Measurements from ENCODE around the gene PKNOX2. TPM values are rescaled to one million over a fixed set of nuclear protein-coding genes. Genes with fewer than 3 reads are reported as not detected.

PKNOX2 gene
- total RNA-seq, 4 donors from 2014 or later = 1.5 to 8.2 (median 3.6) TPM

GRCh38 chr11:125272821-125273220, 108.3 kb downstream of the PKNOX2 start:
- 92% methylated on average over 5 of the region's 10 CpGs for WGBS
- TF ChIP-seq POLR2A (IDR thresholded peaks at IDR 0.05) (no peak), POLR2AphosphoS5 (IDR thresholded peaks at IDR 0.05) (no peak), EP300 (IDR thresholded peaks at IDR 0.05) (no peak)
- TF ChIP-seq, protein P1, sequence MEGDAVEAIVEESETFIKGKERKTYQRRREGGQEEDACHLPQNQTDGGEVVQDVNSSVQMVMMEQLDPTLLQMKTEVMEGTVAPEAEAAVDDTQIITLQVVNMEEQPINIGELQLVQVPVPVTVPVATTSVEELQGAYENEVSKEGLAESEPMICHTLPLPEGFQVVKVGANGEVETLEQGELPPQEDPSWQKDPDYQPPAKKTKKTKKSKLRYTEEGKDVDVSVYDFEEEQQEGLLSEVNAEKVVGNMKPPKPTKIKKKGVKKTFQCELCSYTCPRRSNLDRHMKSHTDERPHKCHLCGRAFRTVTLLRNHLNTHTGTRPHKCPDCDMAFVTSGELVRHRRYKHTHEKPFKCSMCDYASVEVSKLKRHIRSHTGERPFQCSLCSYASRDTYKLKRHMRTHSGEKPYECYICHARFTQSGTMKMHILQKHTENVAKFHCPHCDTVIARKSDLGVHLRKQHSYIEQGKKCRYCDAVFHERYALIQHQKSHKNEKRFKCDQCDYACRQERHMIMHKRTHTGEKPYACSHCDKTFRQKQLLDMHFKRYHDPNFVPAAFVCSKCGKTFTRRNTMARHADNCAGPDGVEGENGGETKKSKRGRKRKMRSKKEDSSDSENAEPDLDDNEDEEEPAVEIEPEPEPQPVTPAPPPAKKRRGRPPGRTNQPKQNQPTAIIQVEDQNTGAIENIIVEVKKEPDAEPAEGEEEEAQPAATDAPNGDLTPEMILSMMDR (IDR thresholded peaks at IDR 0.05) = no peak
- Histone ChIP-seq H3K27ac (no peak overlapping the region), H3K27me3 (no peaks in the 10 kb centered on the region), H3K9me3 (no peaks in the 10 kb centered on the region), H3K4me3 (no peak overlapping the region), H3K36me3 (no peaks in the 10 kb centered on the region), H3K4me1 (no peaks in the 10 kb centered on the region)
- no peak for DNase-seq (ENCODE audit: low spot score in 2 of 2)

DNA sequence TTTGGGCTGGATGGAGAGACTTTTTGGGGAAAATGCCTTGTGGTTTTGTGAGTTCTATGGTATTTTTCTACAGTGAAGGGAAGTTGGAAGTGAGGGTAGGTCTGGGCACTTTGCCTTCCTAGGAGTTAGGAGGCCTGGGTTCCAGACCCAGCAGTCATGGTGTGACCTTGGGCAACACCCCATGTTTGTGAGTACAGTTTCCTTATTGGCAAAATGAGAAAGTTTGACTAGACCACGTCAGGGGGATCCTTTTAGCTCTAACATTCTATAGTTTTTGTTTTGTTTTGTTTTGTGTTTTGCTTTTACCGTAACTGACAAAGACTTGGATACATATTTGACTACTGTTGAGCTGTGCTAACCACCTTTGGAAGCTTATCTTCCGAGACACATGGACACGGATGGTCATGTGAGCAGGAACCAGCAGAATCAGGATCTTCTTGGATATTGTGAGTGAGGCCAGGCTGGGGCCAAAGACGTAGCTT, 109.0 kb downstream of the PKNOX2 start:
- H3K4me1 ChIP-seq = no peaks in the 10 kb centered on the region
- no peaks in the 10 kb centered on the region for H3K27me3 ChIP-seq
- no peak overlapping the region for H3K27ac ChIP-seq
- DNase-seq (ENCODE audit: low spot score in 2 of 2) = no peak
- no peak overlapping the region for H3K4me3 ChIP-seq
- H3K36me3 ChIP-seq = no peaks in the 10 kb centered on the region
- no peaks in the 10 kb centered on the region for H3K9me3 ChIP-seq
- WGBS = 96% methylated on average over 5 of the region's 5 CpGs
- no peak for TF ChIP-seq EP300 (IDR thresholded peaks at IDR 0.05)
- no peak for TF ChIP-seq POLR2A (IDR thresholded peaks at IDR 0.05)
- no peak for TF ChIP-seq POLR2AphosphoS5 (IDR thresholded peaks at IDR 0.05)
- TF ChIP-seq, protein P1 (IDR thresholded peaks at IDR 0.05) = no peak

- TF ChIP-seq, protein P1 (IDR thresholded peaks at IDR 0.05) = no peak
- TF ChIP-seq EP300 (IDR thresholded peaks at IDR 0.05) (no peak), POLR2A (IDR thresholded peaks at IDR 0.05) (no peak), POLR2AphosphoS5 (IDR thresholded peaks at IDR 0.05) (no peak)
- no peaks in the 10 kb centered on the region for H3K4me1 ChIP-seq
- WGBS = 93% methylated on average over 11 of the region's 11 CpGs
- H3K27me3 ChIP-seq = no peaks in the 10 kb centered on the region
- H3K9me3 ChIP-seq = no peaks in the 10 kb centered on the region
- no peak for DNase-seq (ENCODE audit: low spot score in 2 of 2)
- no peak overlapping the region for H3K27ac ChIP-seq
- H3K36me3 ChIP-seq = no peaks in the 10 kb centered on the region
- H3K4me3 ChIP-seq = no peak overlapping the region
Observed at GRCh38 chr11:125274309-125274708, 109.8 kb downstream of the PKNOX2 start.

DNA sequence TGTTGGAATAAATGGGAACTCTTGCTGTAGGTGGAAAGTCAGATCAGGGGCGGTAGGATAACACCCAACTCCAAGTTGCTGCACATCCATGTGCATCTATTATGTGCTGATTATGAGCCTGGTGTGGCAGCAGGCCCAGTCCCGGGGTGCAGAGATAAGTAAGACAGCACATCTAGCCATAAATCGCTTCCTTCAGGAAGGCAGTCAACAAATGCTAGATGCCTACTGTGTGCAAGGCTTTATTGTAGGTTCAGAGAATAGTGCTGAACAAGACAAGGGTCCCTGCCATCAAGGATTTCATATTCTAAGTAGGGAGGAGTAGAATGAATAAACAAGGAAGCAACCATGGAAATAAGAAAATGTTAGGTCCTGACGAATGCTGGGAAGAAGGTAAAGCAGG, 110.2 kb downstream of the PKNOX2 start:
- H3K9me3 ChIP-seq = no peaks in the 10 kb centered on the region
- 86% methylated on average over 4 of the region's 4 CpGs for WGBS

DNA sequence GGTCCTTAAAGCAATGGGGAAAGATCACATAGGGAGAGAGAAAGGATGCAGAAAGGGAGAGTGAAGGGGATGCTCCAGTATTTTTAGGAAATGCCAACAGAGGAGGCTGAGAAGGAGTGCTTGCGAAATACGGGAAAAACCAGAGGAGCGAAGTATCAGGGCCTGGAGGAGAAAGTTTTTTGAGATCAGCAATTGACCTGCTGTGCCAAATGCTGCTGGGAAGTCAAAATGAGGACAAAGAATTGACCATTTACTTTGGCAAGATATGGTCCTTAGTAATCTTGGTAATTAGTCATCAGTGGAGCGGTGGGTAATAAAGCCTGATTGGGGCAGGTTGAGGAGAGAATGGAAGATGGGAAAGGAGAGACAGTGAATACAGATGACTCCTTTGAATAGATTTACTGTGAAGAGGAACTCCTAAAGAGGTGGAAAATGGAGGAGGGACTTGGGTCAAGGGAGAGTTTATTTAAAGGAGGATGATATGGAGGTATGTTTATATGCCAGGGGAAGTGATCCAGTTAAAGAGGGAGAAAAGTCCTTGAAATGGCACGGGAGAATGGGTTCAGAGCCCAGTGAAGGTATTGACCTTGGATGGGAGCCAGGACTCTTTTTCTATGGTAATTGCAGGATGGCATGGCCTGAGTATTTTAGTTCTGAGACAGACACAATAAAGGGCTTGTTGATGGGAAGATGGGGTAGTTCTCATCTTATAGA, 111.5 kb downstream of the PKNOX2 start:
- no peak for DNase-seq (ENCODE audit: low spot score in 2 of 2)
- H3K36me3 ChIP-seq = no peaks in the 10 kb centered on the region
- TF ChIP-seq EP300 (IDR thresholded peaks at IDR 0.05) = no peak
- TF ChIP-seq, protein P1 (IDR thresholded peaks at IDR 0.05) = no peak
- TF ChIP-seq POLR2A (IDR thresholded peaks at IDR 0.05) = no peak
- TF ChIP-seq POLR2AphosphoS5 (IDR thresholded peaks at IDR 0.05) = no peak
- WGBS = 69% methylated on average over 5 of the region's 5 CpGs
- no peak overlapping the region for H3K27ac ChIP-seq
- no peaks in the 10 kb centered on the region for H3K9me3 ChIP-seq
- H3K4me1 ChIP-seq = no peaks in the 10 kb centered on the region
- H3K4me3 ChIP-seq = no peak overlapping the region
- H3K27me3 ChIP-seq = no peaks in the 10 kb centered on the region

More for the DNA sequence above, 110.2 kb downstream of the PKNOX2 start:
- H3K27me3 ChIP-seq = no peaks in the 10 kb centered on the region
- TF ChIP-seq EP300 (IDR thresholded peaks at IDR 0.05) (no peak), POLR2AphosphoS5 (IDR thresholded peaks at IDR 0.05) (no peak), POLR2A (IDR thresholded peaks at IDR 0.05) (no peak)
- TF ChIP-seq, protein P1 (IDR thresholded peaks at IDR 0.05) = no peak
- no peak overlapping the region for H3K27ac ChIP-seq
- no peak overlapping the region for H3K4me3 ChIP-seq
- H3K36me3 ChIP-seq = no peaks in the 10 kb centered on the region
- H3K4me1 ChIP-seq = no peaks in the 10 kb centered on the region
- no peak for DNase-seq (ENCODE audit: low spot score in 2 of 2)

Data from suprapubic skin (tissue), 4 donors.